ENCODE data around the gene NEFH. TPM values are rescaled to one million over a fixed set of nuclear protein-coding genes. Genes with fewer than 3 reads are reported as not detected.

Gene NEFH
- total RNA-seq, 1 donor from 2014 or later, result 27.1 TPM

DNA sequence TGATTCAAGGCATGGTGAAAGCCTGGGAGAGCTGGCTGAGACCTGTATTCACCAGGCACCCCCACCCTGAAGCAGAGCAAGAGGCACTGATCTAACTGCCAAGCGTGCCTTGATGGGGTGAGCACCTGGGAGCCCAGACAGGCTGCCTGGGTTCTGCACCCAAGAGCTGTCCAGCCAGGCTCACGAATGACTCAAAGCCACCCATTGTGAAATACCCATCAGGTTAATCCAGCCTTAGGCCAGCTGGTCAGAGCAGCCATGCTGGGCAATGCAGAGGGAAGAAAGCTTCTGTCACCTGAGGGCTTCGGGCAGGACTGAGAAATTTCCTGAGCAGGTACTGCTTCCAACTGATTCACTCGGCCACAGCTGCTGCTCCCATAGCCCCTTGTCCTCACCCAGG is 51.4 kb downstream of the NEFH start:
- peaks cover 4% of the 10 kb centered on the region for H3K36me3 Mint-ChIP-seq (ENCODE audit: unreplicated experiment)
- H3K27me3 Mint-ChIP-seq (ENCODE audit: unreplicated experiment), result no peaks in the 10 kb centered on the region
- no peak overlapping the region for H3K27ac Mint-ChIP-seq (ENCODE audit: unreplicated experiment)

DNA sequence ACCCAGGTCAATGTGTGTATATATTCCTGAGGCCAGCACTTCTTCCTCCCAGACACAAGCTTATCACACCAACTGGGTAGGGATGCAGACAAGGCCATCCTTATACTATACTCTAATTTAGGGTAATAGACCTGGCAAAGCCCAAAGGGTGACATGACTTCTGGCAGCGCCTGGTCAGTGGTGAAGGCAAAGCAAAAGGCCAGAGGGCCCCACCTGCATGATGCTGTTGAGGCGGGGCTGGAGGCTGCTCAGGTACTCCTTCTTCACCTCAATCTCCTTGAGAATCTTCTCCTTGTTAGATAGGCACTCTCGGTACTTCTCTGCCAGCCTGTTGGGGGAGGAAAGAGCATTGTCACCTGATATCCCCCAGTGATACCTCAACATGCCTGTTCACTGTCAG is 56.4 kb downstream of the NEFH start:
- no peak overlapping the region for H3K4me3 Mint-ChIP-seq (ENCODE audit: unreplicated experiment)
- TF ChIP-seq, protein P1, sequence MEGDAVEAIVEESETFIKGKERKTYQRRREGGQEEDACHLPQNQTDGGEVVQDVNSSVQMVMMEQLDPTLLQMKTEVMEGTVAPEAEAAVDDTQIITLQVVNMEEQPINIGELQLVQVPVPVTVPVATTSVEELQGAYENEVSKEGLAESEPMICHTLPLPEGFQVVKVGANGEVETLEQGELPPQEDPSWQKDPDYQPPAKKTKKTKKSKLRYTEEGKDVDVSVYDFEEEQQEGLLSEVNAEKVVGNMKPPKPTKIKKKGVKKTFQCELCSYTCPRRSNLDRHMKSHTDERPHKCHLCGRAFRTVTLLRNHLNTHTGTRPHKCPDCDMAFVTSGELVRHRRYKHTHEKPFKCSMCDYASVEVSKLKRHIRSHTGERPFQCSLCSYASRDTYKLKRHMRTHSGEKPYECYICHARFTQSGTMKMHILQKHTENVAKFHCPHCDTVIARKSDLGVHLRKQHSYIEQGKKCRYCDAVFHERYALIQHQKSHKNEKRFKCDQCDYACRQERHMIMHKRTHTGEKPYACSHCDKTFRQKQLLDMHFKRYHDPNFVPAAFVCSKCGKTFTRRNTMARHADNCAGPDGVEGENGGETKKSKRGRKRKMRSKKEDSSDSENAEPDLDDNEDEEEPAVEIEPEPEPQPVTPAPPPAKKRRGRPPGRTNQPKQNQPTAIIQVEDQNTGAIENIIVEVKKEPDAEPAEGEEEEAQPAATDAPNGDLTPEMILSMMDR (IDR thresholded peaks at IDR 0.05; ENCODE audit: partially characterized antibody, unreplicated experiment), result no peak
- peaks cover 4% of the 10 kb centered on the region for H3K36me3 Mint-ChIP-seq (ENCODE audit: unreplicated experiment)
- H3K27me3 Mint-ChIP-seq (ENCODE audit: unreplicated experiment), result peaks cover 2% of the 10 kb centered on the region
- H3K9me3 Mint-ChIP-seq (ENCODE audit: unreplicated experiment), result no peaks in the 10 kb centered on the region
- no peak overlapping the region for H3K27ac Mint-ChIP-seq (ENCODE audit: unreplicated experiment)
- no peak for DNase-seq
- H3K4me1 Mint-ChIP-seq (ENCODE audit: low read depth, unreplicated experiment), result no peaks in the 10 kb centered on the region

More for the DNA sequence above, 51.4 kb downstream of the NEFH start:
- Mint-ChIP-seq H3K4me3 (ENCODE audit: unreplicated experiment) (no peak overlapping the region), H3K9me3 (ENCODE audit: unreplicated experiment) (no peaks in the 10 kb centered on the region), H3K4me1 (ENCODE audit: low read depth, unreplicated experiment) (no peaks in the 10 kb centered on the region)
- TF ChIP-seq, protein P1 (IDR thresholded peaks at IDR 0.05; ENCODE audit: partially characterized antibody, unreplicated experiment), result no peak
- DNase-seq, result no peak

DNA sequence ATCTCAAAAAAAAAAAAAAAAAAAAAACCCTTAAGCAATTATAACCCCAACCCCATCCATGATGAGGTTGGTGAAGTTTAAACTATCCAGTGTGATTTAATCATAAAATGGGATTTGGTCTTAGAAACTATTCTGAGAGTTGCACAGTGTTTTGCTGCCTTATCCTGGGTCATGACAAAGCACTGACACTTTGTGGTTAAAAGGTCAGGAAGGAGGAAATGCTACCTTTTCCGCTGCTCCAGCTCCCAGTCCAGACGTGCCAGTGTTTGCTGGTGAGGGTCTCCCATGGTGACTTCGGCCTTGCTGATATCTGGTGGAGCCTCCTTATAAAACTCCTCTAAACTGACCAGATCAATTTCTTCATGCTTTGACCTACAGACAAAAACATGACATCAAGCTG is 59.1 kb downstream of the NEFH start:
- Mint-ChIP-seq H3K36me3 (ENCODE audit: unreplicated experiment) (no peaks in the 10 kb centered on the region), H3K27me3 (ENCODE audit: unreplicated experiment) (peaks cover 2% of the 10 kb centered on the region), H3K27ac (ENCODE audit: unreplicated experiment) (no peak overlapping the region), H3K9me3 (ENCODE audit: unreplicated experiment) (no peaks in the 10 kb centered on the region), H3K4me1 (ENCODE audit: low read depth, unreplicated experiment) (no peaks in the 10 kb centered on the region), H3K4me3 (ENCODE audit: unreplicated experiment) (no peak overlapping the region)
- DNase-seq, result no peak
- TF ChIP-seq, protein P1 (IDR thresholded peaks at IDR 0.05; ENCODE audit: partially characterized antibody, unreplicated experiment), result no peak

Other genes with a start within 250 kb of the NEFH start
- 50.4 TPM for gene RHBDD3, start 212.2 kb upstream of the NEFH start, total RNA-seq (ENCODE audit: unreplicated experiment)
- gene EWSR1, start 211.9 kb upstream of the NEFH start, total RNA-seq (ENCODE audit: unreplicated experiment), result 355 TPM
- gene GAS2L1, start 173.6 kb upstream of the NEFH start, total RNA-seq (ENCODE audit: unreplicated experiment), result 10.3 TPM
- 1.3 TPM for gene RASL10A, start 164.5 kb upstream of the NEFH start, total RNA-seq (ENCODE audit: unreplicated experiment)
- 77.9 TPM for gene AP1B1, start 91.6 kb upstream of the NEFH start, total RNA-seq (ENCODE audit: unreplicated experiment)
- gene RFPL1, start 41.6 kb upstream of the NEFH start, total RNA-seq (ENCODE audit: unreplicated experiment), result not detected
- 175 TPM for gene THOC5, start 73.5 kb downstream of the NEFH start, total RNA-seq (ENCODE audit: unreplicated experiment)
- 194 TPM for gene NIPSNAP1, start 100.9 kb downstream of the NEFH start, total RNA-seq (ENCODE audit: unreplicated experiment)
- gene NF2, start 123.4 kb downstream of the NEFH start, total RNA-seq (ENCODE audit: unreplicated experiment), result 35.4 TPM
- gene CABP7, start 239.8 kb downstream of the NEFH start, total RNA-seq (ENCODE audit: unreplicated experiment), result 14.6 TPM